GM12873 (cell line): Measurements from ENCODE around the gene S100P.

Source experiments
- TF ChIP-seq, protein P1 (sequence below): IDR thresholded peaks from 2 replicates; pipeline ENCODE4 v1.5.1; 2012; ENCODE audit warnings: low read depth, mild to moderate bottlenecking, moderate library complexity, low read length, control low read depth; ENCODE audit not compliant: insufficient read depth; ENCODE audit errors: missing control alignments

The S100P gene

DNA sequence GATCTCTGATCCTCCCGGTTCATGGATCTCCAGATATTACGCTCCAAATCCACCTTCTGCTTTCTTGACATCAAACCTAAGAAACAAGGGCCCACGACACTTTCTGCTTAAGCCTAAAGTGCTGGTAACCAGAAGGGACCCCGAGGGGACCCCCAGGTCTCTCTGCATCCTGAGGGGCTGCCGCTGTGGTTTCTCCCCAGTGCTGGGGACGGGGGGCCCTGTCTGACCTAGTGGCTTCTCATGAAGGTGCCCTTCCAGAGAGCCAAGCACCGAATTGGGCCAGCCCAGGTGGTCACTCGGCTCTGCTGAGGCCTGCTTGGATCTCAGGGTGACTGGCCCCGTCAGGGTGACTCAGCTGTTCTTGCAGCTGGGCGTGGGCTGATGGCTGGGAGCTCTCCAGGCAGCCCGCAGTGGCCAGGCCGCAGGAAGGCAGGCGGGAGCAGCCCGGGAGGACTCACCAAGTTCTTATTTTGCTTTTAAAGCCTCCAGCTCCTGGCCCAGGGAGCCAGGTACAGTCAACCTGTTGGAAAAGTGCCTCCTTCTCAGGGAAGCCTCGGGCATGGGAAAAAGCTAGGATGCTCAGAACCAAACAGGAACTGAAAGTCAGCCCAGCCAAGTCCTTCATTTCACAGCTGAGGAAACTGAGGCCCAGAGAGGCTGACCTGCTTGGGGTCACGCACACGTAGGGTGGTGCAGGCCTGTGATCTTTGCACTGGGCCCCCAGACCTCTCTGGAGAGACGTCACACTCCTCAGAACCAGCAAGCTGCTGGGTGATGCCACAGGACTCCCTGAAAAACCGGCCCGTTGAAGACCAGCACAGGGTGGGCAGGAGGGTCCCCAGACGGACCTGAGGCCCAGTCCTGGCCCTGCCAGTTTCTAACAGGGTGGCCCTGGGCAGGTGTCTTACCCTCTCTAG is 39.0 kb downstream of the S100P start:
- TF ChIP-seq, protein P1, sequence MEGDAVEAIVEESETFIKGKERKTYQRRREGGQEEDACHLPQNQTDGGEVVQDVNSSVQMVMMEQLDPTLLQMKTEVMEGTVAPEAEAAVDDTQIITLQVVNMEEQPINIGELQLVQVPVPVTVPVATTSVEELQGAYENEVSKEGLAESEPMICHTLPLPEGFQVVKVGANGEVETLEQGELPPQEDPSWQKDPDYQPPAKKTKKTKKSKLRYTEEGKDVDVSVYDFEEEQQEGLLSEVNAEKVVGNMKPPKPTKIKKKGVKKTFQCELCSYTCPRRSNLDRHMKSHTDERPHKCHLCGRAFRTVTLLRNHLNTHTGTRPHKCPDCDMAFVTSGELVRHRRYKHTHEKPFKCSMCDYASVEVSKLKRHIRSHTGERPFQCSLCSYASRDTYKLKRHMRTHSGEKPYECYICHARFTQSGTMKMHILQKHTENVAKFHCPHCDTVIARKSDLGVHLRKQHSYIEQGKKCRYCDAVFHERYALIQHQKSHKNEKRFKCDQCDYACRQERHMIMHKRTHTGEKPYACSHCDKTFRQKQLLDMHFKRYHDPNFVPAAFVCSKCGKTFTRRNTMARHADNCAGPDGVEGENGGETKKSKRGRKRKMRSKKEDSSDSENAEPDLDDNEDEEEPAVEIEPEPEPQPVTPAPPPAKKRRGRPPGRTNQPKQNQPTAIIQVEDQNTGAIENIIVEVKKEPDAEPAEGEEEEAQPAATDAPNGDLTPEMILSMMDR: no peak

GRCh38 chr4:6733358-6734164 is 39.9 kb downstream of the S100P start:
- TF ChIP-seq, protein P1: no peak

GRCh38 chr4:6734165-6734786 is 40.6 kb downstream of the S100P start:
- TF ChIP-seq, protein P1: no peak

- TF ChIP-seq, protein P1: no peak
Observed at GRCh38 chr4:6739920-6740319, 46.2 kb downstream of the S100P start.

GRCh38 chr4:6740347-6740746 is 46.7 kb downstream of the S100P start:
- TF ChIP-seq, protein P1: no peak

- TF ChIP-seq, protein P1: no peak
Observed at GRCh38 chr4:6742507-6742906, 48.8 kb downstream of the S100P start.

GRCh38 chr4:6742989-6743388 is 49.3 kb downstream of the S100P start:
- TF ChIP-seq, protein P1: no peak
